Measurements from ENCODE around the gene CEACAM1.
"Not testable (repeated sequence)": the region's sequence is repeated elsewhere in the genome, so short reads cannot be mapped to it uniquely, and the experiment has no call there.

The CEACAM1 gene

DNA sequence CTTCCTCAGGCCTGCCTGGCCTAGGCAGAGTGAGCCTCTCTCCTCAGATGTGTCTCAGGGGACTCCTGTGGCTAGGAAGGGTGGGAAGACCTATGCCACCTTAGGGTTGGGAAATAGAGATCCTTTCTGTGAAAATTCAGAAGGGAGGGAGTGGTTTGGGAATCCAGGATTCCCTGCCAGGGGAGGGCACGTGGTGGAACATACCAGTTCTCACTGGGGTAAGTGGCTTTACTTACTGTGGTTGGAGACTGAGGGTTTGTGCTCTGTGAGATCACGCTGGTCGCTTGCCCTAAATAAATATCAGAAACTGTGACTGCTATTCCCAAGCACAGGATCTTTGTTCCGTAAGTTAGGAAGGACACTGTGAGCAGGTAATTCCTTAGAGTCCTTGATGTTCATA, 16.9 kb downstream of the CEACAM1 start:
- H3K4me3 ChIP-seq (ENCODE audit: low read depth, low read length): no peak overlapping the region
- no peaks in the 10 kb centered on the region for H3K27me3 ChIP-seq (ENCODE audit: control insufficient read depth, insufficient read depth, low read length)
- no peaks in the 10 kb centered on the region for H3K36me3 ChIP-seq (ENCODE audit: control insufficient read depth, insufficient read depth, low read length)
- H3K27ac ChIP-seq (ENCODE audit: low read depth, low read length): no peak overlapping the region
- H3K9me3 ChIP-seq (ENCODE audit: control insufficient read depth, insufficient read depth, low read depth, low read length): no peaks in the 10 kb centered on the region
- no peak overlapping the region for H3K9ac ChIP-seq (ENCODE audit: low read length)
- H3K4me1 ChIP-seq (ENCODE audit: control insufficient read depth, insufficient read depth, low read length): peaks cover 16% of the 10 kb centered on the region

DNA sequence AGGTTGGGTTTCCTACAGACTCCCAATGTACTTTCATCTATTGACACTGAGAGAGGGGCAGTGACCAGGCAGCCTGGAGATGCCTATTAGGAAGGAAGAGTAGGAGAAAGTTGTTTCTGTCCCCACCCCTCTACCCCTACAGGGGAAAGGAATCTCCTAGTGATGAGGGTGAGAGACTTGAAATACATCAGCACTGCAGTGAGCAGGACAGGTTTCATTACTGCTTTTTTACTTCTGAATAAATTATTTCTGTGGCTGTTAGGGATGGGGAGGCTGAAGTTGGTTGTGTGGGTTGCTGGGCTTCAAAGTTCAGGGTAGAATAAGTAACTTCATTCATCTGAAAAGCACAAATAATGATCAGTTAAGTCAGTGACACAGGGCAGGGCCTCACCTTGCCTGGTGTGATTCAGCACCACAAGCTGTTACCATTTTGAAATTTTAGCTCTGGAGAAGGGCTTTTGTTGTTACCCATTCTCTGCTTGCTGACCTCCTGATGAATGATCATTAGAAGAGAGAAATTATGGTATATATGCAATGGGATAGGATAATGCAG, 19.3 kb downstream of the CEACAM1 start:
- Histone ChIP-seq H3K4me1 (ENCODE audit: control insufficient read depth, insufficient read depth, low read length) (peaks cover 19% of the 10 kb centered on the region), H3K36me3 (ENCODE audit: control insufficient read depth, insufficient read depth, low read length) (no peaks in the 10 kb centered on the region), H3K27me3 (ENCODE audit: control insufficient read depth, insufficient read depth, low read length) (no peaks in the 10 kb centered on the region), H3K27ac (ENCODE audit: low read depth, low read length) (no peak overlapping the region), H3K9me3 (ENCODE audit: control insufficient read depth, insufficient read depth, low read depth, low read length) (no peaks in the 10 kb centered on the region), H3K4me3 (ENCODE audit: low read depth, low read length) (no peak overlapping the region), H3K9ac (ENCODE audit: low read length) (no peak overlapping the region)

DNA sequence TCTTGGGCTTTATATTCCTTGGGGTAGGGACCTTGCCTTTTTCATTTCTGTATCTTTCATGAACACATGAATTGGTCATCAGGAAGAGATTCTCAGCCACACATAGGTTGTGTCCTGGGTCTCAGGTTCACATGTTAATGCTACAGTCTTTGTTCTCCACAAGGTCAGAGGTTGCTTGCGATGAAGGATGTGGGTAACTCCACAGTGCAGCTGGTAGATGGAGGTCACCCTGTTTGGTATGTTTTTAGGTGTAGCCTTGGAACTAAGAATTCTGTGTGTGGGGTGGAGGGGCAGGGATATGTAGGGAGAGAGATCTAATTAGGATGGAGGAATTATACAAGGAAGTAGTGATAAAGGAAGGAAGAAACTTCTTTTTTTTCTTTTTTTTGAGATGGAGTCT, 23.2 kb downstream of the CEACAM1 start:
- Histone ChIP-seq H3K9me3 (ENCODE audit: control insufficient read depth, insufficient read depth, low read depth, low read length) (no peaks in the 10 kb centered on the region), H3K4me3 (ENCODE audit: low read depth, low read length) (no peak overlapping the region), H3K27ac (ENCODE audit: low read depth, low read length) (no peak overlapping the region), H3K36me3 (ENCODE audit: control insufficient read depth, insufficient read depth, low read length) (no peaks in the 10 kb centered on the region), H3K27me3 (ENCODE audit: control insufficient read depth, insufficient read depth, low read length) (no peaks in the 10 kb centered on the region), H3K4me1 (ENCODE audit: control insufficient read depth, insufficient read depth, low read length) (peaks cover 14% of the 10 kb centered on the region), H3K9ac (ENCODE audit: low read length) (no peak overlapping the region)

DNA sequence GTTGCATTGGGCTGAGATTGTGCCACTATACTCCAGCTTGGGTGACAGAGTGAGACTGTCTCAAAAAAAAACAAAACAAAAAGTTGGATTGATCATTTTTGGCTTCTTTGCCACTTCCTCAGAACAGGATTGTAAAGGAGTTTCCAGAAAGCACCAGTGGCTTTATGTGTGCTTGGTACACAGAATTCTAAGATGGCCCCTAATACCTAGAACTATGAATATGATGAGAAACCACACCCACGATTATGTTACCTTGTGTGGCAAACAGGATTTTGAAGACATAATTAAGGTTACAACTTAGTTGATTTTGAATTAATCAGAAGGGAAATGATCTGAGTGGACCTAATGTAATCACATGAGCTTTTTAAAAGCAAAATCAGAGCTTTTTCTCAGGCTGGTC, 26.5 kb downstream of the CEACAM1 start:
- Histone ChIP-seq H3K4me3 (ENCODE audit: low read depth, low read length) (no peak overlapping the region), H3K36me3 (ENCODE audit: control insufficient read depth, insufficient read depth, low read length) (no peaks in the 10 kb centered on the region), H3K9ac (ENCODE audit: low read length) (no peak overlapping the region), H3K4me1 (ENCODE audit: control insufficient read depth, insufficient read depth, low read length) (peaks cover 13% of the 10 kb centered on the region), H3K9me3 (ENCODE audit: control insufficient read depth, insufficient read depth, low read depth, low read length) (no peaks in the 10 kb centered on the region), H3K27ac (ENCODE audit: low read depth, low read length) (no peak overlapping the region), H3K27me3 (ENCODE audit: control insufficient read depth, insufficient read depth, low read length) (no peaks in the 10 kb centered on the region)

DNA sequence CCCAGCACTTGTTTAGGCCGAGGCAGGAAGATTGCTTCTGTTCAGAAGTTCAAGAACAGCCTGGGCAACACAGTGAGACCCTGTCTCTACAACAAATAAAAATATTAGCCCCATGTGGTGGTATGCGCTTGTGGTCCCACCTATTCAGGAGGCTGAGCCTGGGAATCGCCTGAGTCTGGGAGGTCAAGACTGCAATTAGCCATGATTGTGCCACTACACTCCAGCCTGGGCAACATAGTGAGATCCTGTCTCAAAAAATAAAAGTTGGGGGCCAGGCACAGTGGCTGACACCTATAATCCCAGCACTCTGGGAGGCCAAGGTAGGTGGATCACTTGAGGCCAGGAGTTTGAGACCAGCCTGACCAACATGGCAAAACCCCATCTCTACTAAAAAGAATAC, 27.0 kb downstream of the CEACAM1 start:
- H3K9ac ChIP-seq (ENCODE audit: low read length); H3K36me3 ChIP-seq (ENCODE audit: control insufficient read depth, insufficient read depth, low read length); H3K9me3 ChIP-seq (ENCODE audit: control insufficient read depth, insufficient read depth, low read depth, low read length); H3K4me1 ChIP-seq (ENCODE audit: control insufficient read depth, insufficient read depth, low read length); H3K4me3 ChIP-seq (ENCODE audit: low read depth, low read length); H3K27me3 ChIP-seq (ENCODE audit: control insufficient read depth, insufficient read depth, low read length); H3K27ac ChIP-seq (ENCODE audit: low read depth, low read length): not testable (repeated sequence)

DNA sequence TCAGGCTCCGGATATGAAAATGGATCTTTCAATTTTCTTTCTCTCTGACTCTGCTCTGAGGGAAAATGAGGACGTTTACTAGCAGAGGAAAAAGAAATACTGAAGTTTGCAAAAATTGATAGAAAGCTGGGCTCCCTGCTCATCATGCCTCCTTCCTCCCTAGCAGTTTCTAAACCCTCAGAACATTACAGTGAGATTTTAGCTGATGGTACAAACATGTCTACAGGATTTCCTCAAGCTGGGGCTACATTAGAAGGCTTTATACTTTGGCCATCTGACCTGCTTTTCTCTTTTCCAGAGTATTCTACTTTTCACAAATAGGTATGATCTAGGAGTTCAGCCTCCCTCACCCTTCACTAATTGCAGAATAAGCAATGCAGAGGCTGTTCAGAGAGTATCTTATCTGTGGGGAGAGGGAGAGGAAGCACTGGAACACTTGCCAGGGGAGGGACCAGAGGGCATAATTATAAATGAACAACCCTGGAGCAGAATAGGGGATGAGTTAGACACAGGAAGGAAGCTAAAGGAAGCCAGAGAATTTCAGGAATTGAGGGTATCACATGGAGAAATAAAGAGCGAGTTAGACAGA, 30.0 kb downstream of the CEACAM1 start:
- Histone ChIP-seq H3K4me1 (ENCODE audit: control insufficient read depth, insufficient read depth, low read length) (peaks cover 6% of the 10 kb centered on the region), H3K9ac (ENCODE audit: low read length) (no peak overlapping the region), H3K4me3 (ENCODE audit: low read depth, low read length) (no peak overlapping the region), H3K27me3 (ENCODE audit: control insufficient read depth, insufficient read depth, low read length) (no peaks in the 10 kb centered on the region), H3K9me3 (ENCODE audit: control insufficient read depth, insufficient read depth, low read depth, low read length) (no peaks in the 10 kb centered on the region), H3K36me3 (ENCODE audit: control insufficient read depth, insufficient read depth, low read length) (no peaks in the 10 kb centered on the region), H3K27ac (ENCODE audit: low read depth, low read length) (no peak overlapping the region)

DNA sequence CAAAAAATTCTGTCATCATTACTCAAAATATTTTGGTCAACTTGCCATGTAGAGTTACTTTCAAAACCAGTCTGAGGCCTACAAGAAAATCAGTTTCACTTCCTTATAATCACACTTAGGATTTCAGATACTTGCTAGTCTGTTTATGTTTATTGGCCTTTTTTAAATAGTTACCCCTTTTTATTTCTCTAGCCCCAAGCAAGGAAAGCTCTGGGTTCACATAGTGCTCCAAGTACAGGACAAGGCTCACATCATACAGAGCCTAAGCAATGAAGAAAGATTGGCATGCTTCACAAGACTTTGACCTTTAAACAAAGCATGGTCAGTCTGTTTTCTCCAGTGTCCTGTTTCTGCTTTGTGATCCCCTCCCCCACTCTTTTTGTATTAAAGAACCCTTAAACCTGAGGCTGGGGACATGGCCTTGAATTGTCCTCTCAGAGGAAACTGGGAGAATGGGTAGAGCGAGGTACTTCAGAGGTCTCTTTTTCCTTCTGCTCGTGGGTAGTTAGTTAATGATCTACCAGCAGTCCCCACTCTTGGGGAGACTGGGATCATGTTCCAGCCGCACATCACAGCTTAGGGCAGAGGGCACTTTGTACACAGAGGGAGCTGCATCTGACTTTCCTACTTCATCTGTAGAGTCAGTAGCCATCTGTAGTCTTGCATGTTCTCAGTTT, 30.7 kb downstream of the CEACAM1 start:
- H3K36me3 ChIP-seq (ENCODE audit: control insufficient read depth, insufficient read depth, low read length): no peaks in the 10 kb centered on the region
- no peaks in the 10 kb centered on the region for H3K27me3 ChIP-seq (ENCODE audit: control insufficient read depth, insufficient read depth, low read length)
- no peak overlapping the region for H3K4me3 ChIP-seq (ENCODE audit: low read depth, low read length)
- H3K4me1 ChIP-seq (ENCODE audit: control insufficient read depth, insufficient read depth, low read length): peaks cover 6% of the 10 kb centered on the region
- H3K27ac ChIP-seq (ENCODE audit: low read depth, low read length): no peak overlapping the region
- H3K9me3 ChIP-seq (ENCODE audit: control insufficient read depth, insufficient read depth, low read depth, low read length): no peaks in the 10 kb centered on the region
- no peak overlapping the region for H3K9ac ChIP-seq (ENCODE audit: low read length)

DNA sequence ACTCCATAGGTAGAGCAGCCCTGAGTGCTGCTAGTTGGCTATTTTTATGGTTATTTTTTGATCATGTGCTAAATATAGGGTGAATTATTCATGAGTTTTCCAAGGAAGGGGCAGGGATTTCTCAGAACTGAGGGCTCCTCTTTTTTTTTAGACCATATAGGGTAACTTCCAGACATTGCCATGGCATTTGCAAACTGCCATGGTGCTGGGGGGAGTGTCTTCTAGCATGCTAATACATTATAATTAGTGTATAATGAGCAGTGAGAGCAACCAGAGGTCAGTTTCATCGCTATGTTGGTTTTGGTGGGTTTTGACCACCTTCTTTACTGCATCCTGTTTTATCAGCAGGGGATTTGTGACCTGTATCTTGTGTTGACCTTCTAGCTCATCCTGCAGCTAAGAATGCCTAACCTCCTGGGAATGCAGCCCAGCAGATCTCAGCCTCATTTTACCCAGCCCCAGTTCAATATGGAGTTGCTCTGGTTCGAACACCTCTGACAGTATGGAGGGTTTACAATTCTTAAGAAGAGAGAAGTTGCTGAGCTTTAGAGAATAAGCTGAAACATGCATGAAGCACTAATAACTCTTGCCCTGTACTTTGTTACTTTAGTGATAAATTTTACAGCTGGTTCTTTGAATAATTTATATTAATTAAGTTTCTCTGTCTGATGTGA, 31.7 kb downstream of the CEACAM1 start:
- Histone ChIP-seq H3K9ac (ENCODE audit: low read length) (no peak overlapping the region), H3K4me3 (ENCODE audit: low read depth, low read length) (no peak overlapping the region), H3K27me3 (ENCODE audit: control insufficient read depth, insufficient read depth, low read length) (no peaks in the 10 kb centered on the region), H3K27ac (ENCODE audit: low read depth, low read length) (no peak overlapping the region), H3K36me3 (ENCODE audit: control insufficient read depth, insufficient read depth, low read length) (no peaks in the 10 kb centered on the region), H3K4me1 (ENCODE audit: control insufficient read depth, insufficient read depth, low read length) (peaks cover 6% of the 10 kb centered on the region), H3K9me3 (ENCODE audit: control insufficient read depth, insufficient read depth, low read depth, low read length) (no peaks in the 10 kb centered on the region)

DNA sequence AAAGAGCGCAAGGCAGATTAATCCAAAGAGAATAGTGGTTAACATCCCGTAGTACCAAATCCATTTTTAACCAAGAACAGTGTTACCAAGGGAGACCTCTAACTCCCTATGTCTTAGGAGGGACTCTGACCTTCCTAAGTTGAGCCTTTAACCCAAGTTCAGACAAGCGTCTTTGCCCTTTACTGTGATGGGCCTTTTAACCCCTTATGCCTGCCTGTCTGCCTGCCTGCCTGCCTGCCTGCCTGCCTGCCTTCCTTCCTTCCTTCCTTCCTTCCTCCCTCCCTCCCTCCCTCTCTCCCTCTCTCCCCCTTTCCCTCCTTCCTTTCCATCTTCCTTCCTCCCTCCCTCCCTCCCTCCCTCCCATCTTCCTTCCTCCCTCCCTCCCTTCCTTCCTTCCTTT, 32.6 kb downstream of the CEACAM1 start:
- Histone ChIP-seq H3K36me3 (ENCODE audit: control insufficient read depth, insufficient read depth, low read length) (no peaks in the 10 kb centered on the region), H3K9me3 (ENCODE audit: control insufficient read depth, insufficient read depth, low read depth, low read length) (no peaks in the 10 kb centered on the region), H3K27me3 (ENCODE audit: control insufficient read depth, insufficient read depth, low read length) (no peaks in the 10 kb centered on the region), H3K4me3 (ENCODE audit: low read depth, low read length) (no peak overlapping the region), H3K4me1 (ENCODE audit: control insufficient read depth, insufficient read depth, low read length) (peaks cover 6% of the 10 kb centered on the region), H3K27ac (ENCODE audit: low read depth, low read length) (no peak overlapping the region), H3K9ac (ENCODE audit: low read length) (no peak overlapping the region)

DNA sequence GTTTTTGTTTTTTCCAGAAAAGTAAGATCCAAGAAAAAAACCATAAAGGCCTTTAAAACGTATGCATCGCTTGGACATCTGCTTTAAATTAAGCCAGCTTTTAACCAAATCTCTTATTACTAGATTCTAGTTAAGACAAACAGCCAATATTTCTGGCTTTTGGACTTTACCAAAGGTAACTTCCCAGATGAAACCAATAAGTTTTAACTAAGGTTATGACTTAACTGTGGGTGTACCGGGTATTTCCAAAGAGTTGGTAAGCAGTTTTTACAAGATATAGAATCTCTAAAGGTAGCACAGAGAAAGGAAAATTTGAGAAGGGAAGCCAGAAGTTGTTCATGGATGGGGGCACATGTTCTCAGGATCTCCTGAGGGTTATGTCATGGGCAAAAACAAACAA, 34.0 kb downstream of the CEACAM1 start:
- Histone ChIP-seq H3K9me3 (ENCODE audit: control insufficient read depth, insufficient read depth, low read depth, low read length) (no peaks in the 10 kb centered on the region), H3K9ac (ENCODE audit: low read length) (no peak overlapping the region), H3K4me3 (ENCODE audit: low read depth, low read length) (no peak overlapping the region), H3K4me1 (ENCODE audit: control insufficient read depth, insufficient read depth, low read length) (peaks cover 6% of the 10 kb centered on the region), H3K36me3 (ENCODE audit: control insufficient read depth, insufficient read depth, low read length) (no peaks in the 10 kb centered on the region), H3K27me3 (ENCODE audit: control insufficient read depth, insufficient read depth, low read length) (no peaks in the 10 kb centered on the region), H3K27ac (ENCODE audit: low read depth, low read length) (no peak overlapping the region)

DNA sequence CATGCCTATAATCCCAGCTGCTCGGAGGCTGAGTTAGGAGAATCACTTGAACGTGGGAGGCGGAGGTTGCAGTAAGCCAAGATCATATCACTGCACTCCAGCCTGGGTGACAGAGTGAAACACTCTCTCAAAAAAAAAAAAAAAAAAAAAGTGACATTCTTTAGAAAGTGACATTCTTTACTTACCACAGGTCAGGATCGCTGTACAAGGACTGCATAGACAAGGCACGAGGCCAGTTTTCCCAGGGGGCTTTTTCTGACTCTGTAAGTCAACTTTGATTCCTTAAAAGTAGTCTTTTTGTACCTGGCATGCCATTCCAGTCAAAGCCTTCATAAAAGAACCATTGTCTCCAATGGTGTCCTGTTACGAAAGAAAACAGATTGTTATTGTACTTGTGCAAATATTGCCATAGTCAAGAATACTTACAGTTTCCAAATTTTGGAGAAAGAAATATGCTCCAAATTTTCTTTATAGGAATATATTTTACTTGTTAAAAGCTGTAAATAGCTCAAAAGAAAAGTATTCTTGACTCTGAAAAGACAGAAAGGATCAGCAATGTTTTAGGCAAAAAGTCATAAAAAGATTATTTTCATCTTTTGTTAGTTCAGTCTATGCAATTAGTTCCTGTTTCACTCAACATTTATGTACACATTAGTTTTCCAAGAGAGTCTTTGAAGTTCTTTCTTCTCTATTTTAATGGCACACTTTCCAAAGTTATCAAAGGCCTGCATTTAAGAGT, 39.3 kb downstream of the CEACAM1 start:
- H3K9ac ChIP-seq (ENCODE audit: low read length): no peak overlapping the region
- H3K4me1 ChIP-seq (ENCODE audit: control insufficient read depth, insufficient read depth, low read length): peaks cover 8% of the 10 kb centered on the region; the same call in 1 of the 2 replicates
- no peaks in the 10 kb centered on the region for H3K36me3 ChIP-seq (ENCODE audit: control insufficient read depth, insufficient read depth, low read length)
- H3K27ac ChIP-seq (ENCODE audit: low read depth, low read length): no peak overlapping the region
- no peaks in the 10 kb centered on the region for H3K27me3 ChIP-seq (ENCODE audit: control insufficient read depth, insufficient read depth, low read length)
- H3K4me3 ChIP-seq (ENCODE audit: low read depth, low read length): no peak overlapping the region
- no peaks in the 10 kb centered on the region for H3K9me3 ChIP-seq (ENCODE audit: control insufficient read depth, insufficient read depth, low read depth, low read length)
